Esophagus muscularis mucosa (tissue), 4 donors: ENCODE data around the gene BAG3. TPM values are rescaled to one million over a fixed set of nuclear protein-coding genes. Genes with fewer than 3 reads are reported as not detected.

ENCODE experiments used
- DNase-seq: peaks from one replicate; pipeline ENCODE4 v3.0.0-alpha.2; 2017; ENCODE audit errors: extremely low spot score
- H3K27ac ChIP-seq, 4 donors: fragments of 200-600 bp; sonication (generic); replicated peaks in 1 of 4; 1 replicate in 3 of 4; 2 replicates in 1 of 4; pipeline ENCODE4 v1.5.1; 2016 to 2019; ENCODE audit warnings: mild to moderate bottlenecking in 1 of 4
- H3K27me3 ChIP-seq, 4 donors: fragments of 200-600 bp; sonication (generic); one replicate each; pipeline versions ENCODE4 v1.5.1 to v1.6.0; 2016 to 2019
- H3K36me3 ChIP-seq, 4 donors: fragments of 200-600 bp; sonication (generic); one replicate each; pipeline ENCODE4 v1.5.1; 2016 to 2019
- H3K4me1 ChIP-seq, 4 donors: fragments of 200-600 bp; sonication (generic); one replicate each; pipeline ENCODE4 v1.5.1; 2016 to 2019
- H3K4me3 ChIP-seq, 4 donors: fragments of 200-600 bp; sonication (generic); 1 replicate in 2 of 4; 2 replicates in 2 of 4; pipeline ENCODE4 v1.5.1; 2016 to 2019; ENCODE audit warnings: mild to moderate bottlenecking in 4 of 4, moderate library complexity in 1 of 4
- H3K9me3 ChIP-seq, 4 donors: fragments of 200-600 bp; sonication (generic); 1 replicate in 3 of 4; 2 replicates in 1 of 4; pipeline ENCODE4 v1.5.1; 2016 to 2019
- EP300 ChIP-seq: sonication (generic); formaldehyde crosslinking; IDR thresholded peaks from one replicate; pipeline ENCODE4 v1.6.1; 2017; ENCODE audit warnings: antibody characterized with exemption
- POLR2A ChIP-seq: fragments of 450-650 bp; IDR thresholded peaks from one replicate; pipeline ENCODE4 v1.6.1; 2017; ENCODE audit warnings: antibody characterized with exemption, moderate library complexity, mild to moderate bottlenecking, low read depth
- POLR2AphosphoS5 ChIP-seq, 2 donors: sonication (generic); formaldehyde crosslinking; IDR thresholded peaks; one replicate each; pipeline ENCODE4 v1.6.1; 2017; ENCODE audit warnings: antibody characterized with exemption in 2 of 2
- WGBS: methylation state at CpG from one replicate; pipeline ENCODE4 v1.1.5; 2018; 5-methylcytosine and 5-hydroxymethylcytosine counted together
- intact Hi-C: fragments of 100-400 bp; cut with DNase I; formaldehyde crosslinking; loops from one replicate; pipeline ENCODE4 v1.15.1; 2023
- total RNA-seq, 4 donors: library from RNA; depleted of rRNA; stranded (reverse); fragments of >200 nt; gene quantifications; one replicate each; pipeline versions ENCODE4 v1.1.0 to v1.2.1, GENCODE V29; 2016
- TF ChIP-seq, protein P1 (sequence below), 3 experiments: fragments of 200-600 bp in 2 of 3; fragments of 450-650 bp in 1 of 3; sonication (generic) in 2 of 3; IDR thresholded peaks; one replicate each; pipeline ENCODE4 v1.5.1; 2017 to 2019; ENCODE audit warnings: antibody characterized with exemption in 3 of 3, mild to moderate bottlenecking in 2 of 3, moderate library complexity in 1 of 3

BAG3 gene
- total RNA-seq, 4 donors from 2014 or later, result 44.0 to 81.7 (median 73.9) TPM

DNA sequence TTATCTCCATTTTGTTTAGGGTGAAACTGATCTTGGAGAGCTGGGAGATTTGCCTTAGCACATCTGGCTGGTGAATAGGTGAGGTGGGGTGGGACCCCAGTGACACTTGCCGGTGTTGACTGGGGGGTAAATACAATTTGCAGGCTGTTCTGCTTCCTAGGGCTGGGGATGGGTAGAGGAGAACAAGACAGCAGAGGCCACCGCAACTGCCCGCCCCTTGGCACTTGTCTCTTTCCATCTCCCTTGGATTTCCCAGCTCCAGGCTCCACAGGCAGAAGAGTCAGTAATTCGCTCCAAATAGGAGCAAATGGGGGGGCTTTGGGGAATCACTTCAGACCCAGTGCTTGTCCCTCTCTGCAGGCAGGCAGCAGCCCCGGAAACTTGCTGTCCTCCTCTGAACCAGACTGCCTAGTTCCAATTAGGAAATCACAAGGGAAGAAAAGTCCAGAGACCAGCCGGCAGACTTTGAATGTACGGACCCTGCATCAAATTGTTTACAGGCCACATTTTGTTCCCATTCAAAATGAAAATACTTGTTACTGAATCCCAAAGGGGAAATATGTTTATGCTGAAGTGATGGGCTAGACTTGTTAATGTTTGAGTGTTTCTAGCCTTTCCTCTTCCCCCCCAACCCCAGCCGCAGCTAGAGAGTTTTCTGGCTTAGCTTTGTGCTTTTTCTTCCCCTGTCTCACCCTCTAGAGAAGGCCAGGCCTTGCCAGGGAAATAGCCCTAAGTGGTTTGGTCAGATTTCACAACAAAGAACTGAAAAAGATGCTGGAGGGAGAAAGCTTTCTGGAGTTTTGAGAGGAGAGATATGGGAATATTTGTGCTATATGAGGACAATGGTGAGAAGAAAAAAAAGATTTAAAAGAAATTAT, 64.7 kb downstream of the BAG3 start:
- intact Hi-C loops, result no loop called here
- Histone ChIP-seq H3K9me3 (no peaks in the 10 kb centered on the region), H3K4me1 (peaks cover 0 to 2% (median 0%) of the 10 kb centered on the region in 4 donors), H3K27me3 (no peaks in the 10 kb centered on the region), H3K4me3 (no peak overlapping the region), H3K36me3 (no peaks in the 10 kb centered on the region), H3K27ac (no peak overlapping the region)
- TF ChIP-seq POLR2AphosphoS5 (IDR thresholded peaks at IDR 0.05), result no peak
- TF ChIP-seq, protein P1, sequence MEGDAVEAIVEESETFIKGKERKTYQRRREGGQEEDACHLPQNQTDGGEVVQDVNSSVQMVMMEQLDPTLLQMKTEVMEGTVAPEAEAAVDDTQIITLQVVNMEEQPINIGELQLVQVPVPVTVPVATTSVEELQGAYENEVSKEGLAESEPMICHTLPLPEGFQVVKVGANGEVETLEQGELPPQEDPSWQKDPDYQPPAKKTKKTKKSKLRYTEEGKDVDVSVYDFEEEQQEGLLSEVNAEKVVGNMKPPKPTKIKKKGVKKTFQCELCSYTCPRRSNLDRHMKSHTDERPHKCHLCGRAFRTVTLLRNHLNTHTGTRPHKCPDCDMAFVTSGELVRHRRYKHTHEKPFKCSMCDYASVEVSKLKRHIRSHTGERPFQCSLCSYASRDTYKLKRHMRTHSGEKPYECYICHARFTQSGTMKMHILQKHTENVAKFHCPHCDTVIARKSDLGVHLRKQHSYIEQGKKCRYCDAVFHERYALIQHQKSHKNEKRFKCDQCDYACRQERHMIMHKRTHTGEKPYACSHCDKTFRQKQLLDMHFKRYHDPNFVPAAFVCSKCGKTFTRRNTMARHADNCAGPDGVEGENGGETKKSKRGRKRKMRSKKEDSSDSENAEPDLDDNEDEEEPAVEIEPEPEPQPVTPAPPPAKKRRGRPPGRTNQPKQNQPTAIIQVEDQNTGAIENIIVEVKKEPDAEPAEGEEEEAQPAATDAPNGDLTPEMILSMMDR (IDR thresholded peaks at IDR 0.05), result no peak
- no peak for DNase-seq
- WGBS, result 73% methylated on average over 6 of the region's 8 CpGs

DNA sequence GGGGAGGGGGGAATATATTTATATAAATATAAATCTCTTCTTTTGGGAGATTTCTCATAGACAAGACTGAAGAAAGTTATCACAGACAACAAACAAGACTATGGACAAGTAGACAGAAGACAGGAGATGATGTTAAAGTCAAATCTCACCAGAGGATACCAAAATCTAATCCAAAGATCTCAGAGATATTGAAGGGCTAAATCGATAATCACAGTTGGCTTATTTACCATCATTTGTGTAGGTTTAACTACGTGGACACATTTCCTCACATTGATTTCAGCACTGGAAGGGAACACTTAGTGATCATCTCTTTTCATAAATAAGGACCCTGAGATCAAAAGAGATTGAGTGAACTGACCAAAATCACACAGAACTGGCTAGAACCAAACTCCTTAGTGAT, 72.0 kb downstream of the BAG3 start:
- 89% methylated on average over 2 of the region's 2 CpGs for WGBS
- no peaks in the 10 kb centered on the region for H3K9me3 ChIP-seq
- DNase-seq, result no peak
- no peaks in the 10 kb centered on the region for H3K27me3 ChIP-seq
- no peaks in the 10 kb centered on the region for H3K36me3 ChIP-seq
- H3K4me3 ChIP-seq, result no peak overlapping the region
- intact Hi-C loops, result no loop called here
- H3K27ac ChIP-seq, result no peak overlapping the region
- TF ChIP-seq POLR2AphosphoS5 (IDR thresholded peaks at IDR 0.05) (no peak), POLR2A (no peak), EP300 (no peak)
- TF ChIP-seq, protein P1 (IDR thresholded peaks at IDR 0.05), result no peak
- H3K4me1 ChIP-seq, result peaks cover 26 to 33% (median 29%) of the 10 kb centered on the region in 4 donors

DNA sequence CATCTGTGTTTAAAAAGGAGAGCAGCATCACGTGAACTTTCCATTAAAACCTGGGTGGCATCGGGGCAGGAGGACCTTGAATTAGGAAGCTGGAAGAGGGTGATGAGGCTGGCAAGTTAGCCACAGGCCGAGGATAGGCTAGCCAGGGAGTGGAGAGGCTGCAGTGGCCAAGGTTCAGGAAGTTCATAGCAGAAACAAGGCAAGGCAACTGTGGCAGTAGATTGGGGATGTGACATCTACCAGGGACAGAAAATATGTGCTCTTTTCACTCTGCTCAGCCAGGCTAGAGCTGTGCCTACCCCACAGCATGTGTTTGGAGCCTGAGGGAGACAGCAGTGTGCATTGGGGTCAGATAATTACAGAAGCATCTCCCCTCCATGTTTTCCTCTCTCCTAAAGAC, 72.4 kb downstream of the BAG3 start:
- Histone ChIP-seq H3K4me1 (peaks cover 28 to 38% (median 33%) of the 10 kb centered on the region in 4 donors), H3K9me3 (no peaks in the 10 kb centered on the region), H3K27me3 (no peaks in the 10 kb centered on the region), H3K27ac (no peak overlapping the region), H3K4me3 (no peak overlapping the region), H3K36me3 (no peaks in the 10 kb centered on the region)
- intact Hi-C loops, result no loop called here
- TF ChIP-seq POLR2A, result no peak
- DNase-seq, result no peak
- 86% methylated on average over 3 of the region's 3 CpGs for WGBS

DNA sequence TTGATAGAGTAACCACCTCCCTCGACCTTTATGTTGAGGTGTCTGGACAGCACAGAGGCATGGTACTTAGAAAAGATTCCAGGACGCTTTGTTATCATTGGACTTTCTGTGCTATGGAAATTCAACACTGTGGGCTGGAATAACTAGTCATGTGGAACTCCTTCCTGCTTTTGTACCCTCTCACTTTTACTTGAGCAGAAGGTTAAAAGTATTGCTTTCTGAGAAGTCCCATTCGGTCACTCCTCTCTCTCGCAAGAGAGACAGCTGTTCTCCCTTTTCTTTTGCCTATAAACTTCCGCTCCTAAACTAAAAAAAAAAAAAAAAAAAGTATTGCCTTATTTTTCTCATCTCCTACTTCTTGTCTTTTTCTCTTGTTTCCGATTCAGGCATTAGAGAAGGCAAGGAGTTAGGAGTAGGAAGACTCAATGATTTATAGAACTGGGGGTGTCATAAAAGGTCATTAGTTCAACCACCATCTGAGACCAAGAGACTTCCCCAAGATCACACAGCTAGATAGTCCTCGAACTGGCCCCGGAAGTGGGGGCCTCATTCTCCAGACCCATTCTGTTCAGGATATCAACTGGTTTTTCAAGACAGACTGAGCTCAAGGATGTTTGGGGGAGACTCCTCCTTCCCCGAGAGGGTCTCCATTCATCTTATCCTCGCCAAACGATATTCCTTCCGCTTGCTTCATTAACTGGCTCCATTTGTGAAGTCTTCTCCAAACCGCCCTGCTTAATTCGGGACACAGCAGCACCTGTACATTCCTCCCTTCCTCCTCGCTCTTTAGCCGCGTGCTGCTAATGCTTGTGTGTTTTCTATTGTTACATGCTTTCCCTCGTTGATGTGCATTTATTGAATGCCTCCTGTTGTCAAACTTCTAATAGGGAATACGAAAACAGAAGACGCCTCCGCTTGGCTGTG, 73.7 kb downstream of the BAG3 start:
- Histone ChIP-seq H3K4me3 (peak overlapping the region; percentile 69 to 97 (median 95)), H3K4me1 (peaks cover 28 to 45% (median 38%) of the 10 kb centered on the region in 4 donors), H3K9me3 (no peaks in the 10 kb centered on the region), H3K27ac (peak overlapping the region; percentile 90 to 97 (median 96)), H3K36me3 (no peaks in the 10 kb centered on the region), H3K27me3 (no peaks in the 10 kb centered on the region)
- WGBS, result 26% methylated on average over 21 of the region's 21 CpGs
- DNase-seq, result no peak
- intact Hi-C loops, result loop anchor here (5.0 kb wide), 2 partner anchors 38 to 128 kb away; partner anchors contain the start of gene TIAL1
- TF ChIP-seq POLR2AphosphoS5 (IDR thresholded peaks at IDR 0.05), result no peak
- TF ChIP-seq, protein P1 (IDR thresholded peaks at IDR 0.05), result no peak
- no peak for TF ChIP-seq EP300
- no peak for TF ChIP-seq POLR2A

DNA sequence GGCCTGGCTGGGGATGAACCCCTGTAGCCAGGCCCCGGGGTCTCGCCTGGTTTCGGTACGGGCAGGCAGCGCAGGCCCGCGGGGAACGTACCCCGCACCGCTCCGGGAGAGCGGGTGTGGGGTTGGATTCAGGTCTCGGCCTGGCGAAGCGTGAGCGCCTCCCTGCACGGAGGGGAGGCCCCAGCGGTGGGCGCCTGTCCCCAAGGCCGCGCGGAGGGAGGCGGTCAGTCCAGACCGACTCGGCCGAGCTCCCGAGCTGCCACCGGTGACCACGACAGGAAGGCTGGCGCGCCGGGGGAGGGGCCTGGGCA, 74.3 kb downstream of the BAG3 start:
- 2% methylated on average over 20 of the region's 32 CpGs for WGBS
- peaks cover 28 to 45% (median 38%) of the 10 kb centered on the region in 4 donors for H3K4me1 ChIP-seq
- peaks cover 0 to 3% (median 0%) of the 10 kb centered on the region in 4 donors for H3K36me3 ChIP-seq
- TF ChIP-seq POLR2A, result peak; percentile 72
- no peak for TF ChIP-seq EP300
- TF ChIP-seq, protein P1 (IDR thresholded peaks at IDR 0.05), result no peak
- TF ChIP-seq POLR2AphosphoS5 (IDR thresholded peaks at IDR 0.05), result peak; percentile 81 to 93
- intact Hi-C loops, result loop anchor here (5.0 kb wide), 2 partner anchors 38 to 128 kb away; partner anchors contain the start of gene TIAL1
- peak overlapping the region; percentile 90 to 97 (median 96) for H3K27ac ChIP-seq
- peak overlapping the region; percentile 69 to 97 (median 95) for H3K4me3 ChIP-seq
- H3K27me3 ChIP-seq, result no peaks in the 10 kb centered on the region
- H3K9me3 ChIP-seq, result no peaks in the 10 kb centered on the region
- no peak for DNase-seq
